ENCODE measurements around the gene C1QTNF1.
A peak's percentile ranks its signal among the peaks of the same experiment; 100 is the strongest.

Gene C1QTNF1

GRCh38 chr17:79080349-79080748, 56.4 kb downstream of the C1QTNF1 start:
- DNase-seq (ENCODE audit: low spot score) = no peak

GRCh38 chr17:79080761-79081290, 56.9 kb downstream of the C1QTNF1 start:
- DNase-seq (ENCODE audit: low spot score) = no peak

- DNase-seq (ENCODE audit: low spot score) = no peak
Observed at GRCh38 chr17:79081571-79082276, 57.8 kb downstream of the C1QTNF1 start.

- peak; percentile 94 for DNase-seq (ENCODE audit: low spot score)
Observed at GRCh38 chr17:79082311-79083190, 58.6 kb downstream of the C1QTNF1 start.

GRCh38 chr17:79083191-79083971, 59.4 kb downstream of the C1QTNF1 start:
- DNase-seq (ENCODE audit: low spot score) = no peak

GRCh38 chr17:79084291-79085153, 60.6 kb downstream of the C1QTNF1 start:
- no peak for DNase-seq (ENCODE audit: low spot score)

- DNase-seq (ENCODE audit: low spot score) = no peak
Observed at GRCh38 chr17:79085154-79085920, 61.4 kb downstream of the C1QTNF1 start.

- no peak for DNase-seq (ENCODE audit: low spot score)
Observed at GRCh38 chr17:79085921-79086551, 62.1 kb downstream of the C1QTNF1 start.

- DNase-seq (ENCODE audit: low spot score) = no peak
Observed at GRCh38 chr17:79086609-79087427, 62.8 kb downstream of the C1QTNF1 start.

GRCh38 chr17:79087428-79088143, 63.6 kb downstream of the C1QTNF1 start:
- DNase-seq (ENCODE audit: low spot score) = peak; percentile 92

GRCh38 chr17:79088247-79088996, 64.5 kb downstream of the C1QTNF1 start:
- DNase-seq (ENCODE audit: low spot score) = no peak

GRCh38 chr17:79088997-79089328, 65.0 kb downstream of the C1QTNF1 start:
- no peak for DNase-seq (ENCODE audit: low spot score)

GRCh38 chr17:79089720-79090442, 65.9 kb downstream of the C1QTNF1 start:
- DNase-seq (ENCODE audit: low spot score) = no peak

GRCh38 chr17:79090443-79091225, 66.7 kb downstream of the C1QTNF1 start:
- DNase-seq (ENCODE audit: low spot score) = peak; percentile 76

- no peak for DNase-seq (ENCODE audit: low spot score)
Observed at GRCh38 chr17:79091226-79091670, 67.3 kb downstream of the C1QTNF1 start.

- no peak for DNase-seq (ENCODE audit: low spot score)
Observed at GRCh38 chr17:79092567-79092966, 68.6 kb downstream of the C1QTNF1 start.
